ENCODE measurements around the gene MAGI2. TPM values are rescaled to one million over a fixed set of nuclear protein-coding genes. Genes with fewer than 3 reads are reported as not detected.

The MAGI2 gene
- total RNA-seq, 1 experiment from 2014 or later = 0.07 TPM

DNA sequence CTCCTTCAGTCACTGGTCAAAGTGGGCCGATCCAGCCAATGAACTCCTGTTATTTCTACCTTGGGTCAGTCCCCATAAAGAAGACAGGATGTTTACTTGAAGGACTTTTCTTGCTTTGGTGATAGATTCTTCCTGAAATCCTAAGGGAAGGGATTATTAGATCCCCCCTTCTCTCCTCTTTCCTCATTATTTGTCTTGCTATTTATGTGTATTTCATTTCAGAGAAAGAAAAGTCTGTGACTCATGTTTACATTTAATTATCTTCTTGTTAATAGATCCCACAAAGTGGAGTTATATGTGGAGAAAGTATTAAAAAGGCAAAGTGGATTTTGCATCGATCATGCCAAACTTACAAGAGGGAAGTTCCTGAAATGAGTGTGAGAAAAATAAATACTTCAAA lies 1313.4 kb downstream of the MAGI2 start:
- Mint-ChIP-seq H3K27me3 (ENCODE audit: insufficient read depth, unreplicated experiment) (peaks cover 80% of the 10 kb centered on the region), H3K4me3 (ENCODE audit: unreplicated experiment) (no peak overlapping the region), H3K27ac (ENCODE audit: low read depth, unreplicated experiment) (no peak overlapping the region), H3K36me3 (ENCODE audit: insufficient read depth, unreplicated experiment) (no peaks in the 10 kb centered on the region), H3K4me1 (ENCODE audit: insufficient read depth, unreplicated experiment) (no peaks in the 10 kb centered on the region), H3K9me3 (ENCODE audit: unreplicated experiment) (no peaks in the 10 kb centered on the region)
- BruUV-seq (replicated peaks) = no TSS peak
- ChIA-PET POLR2A (no interaction called here), CTCF (no interaction called here)
- DNase-seq (ENCODE audit: unreplicated experiment) = no peak
- intact Hi-C loops (cut with micrococcal nuclease) = no loop called here
- TF ChIP-seq, protein P1, sequence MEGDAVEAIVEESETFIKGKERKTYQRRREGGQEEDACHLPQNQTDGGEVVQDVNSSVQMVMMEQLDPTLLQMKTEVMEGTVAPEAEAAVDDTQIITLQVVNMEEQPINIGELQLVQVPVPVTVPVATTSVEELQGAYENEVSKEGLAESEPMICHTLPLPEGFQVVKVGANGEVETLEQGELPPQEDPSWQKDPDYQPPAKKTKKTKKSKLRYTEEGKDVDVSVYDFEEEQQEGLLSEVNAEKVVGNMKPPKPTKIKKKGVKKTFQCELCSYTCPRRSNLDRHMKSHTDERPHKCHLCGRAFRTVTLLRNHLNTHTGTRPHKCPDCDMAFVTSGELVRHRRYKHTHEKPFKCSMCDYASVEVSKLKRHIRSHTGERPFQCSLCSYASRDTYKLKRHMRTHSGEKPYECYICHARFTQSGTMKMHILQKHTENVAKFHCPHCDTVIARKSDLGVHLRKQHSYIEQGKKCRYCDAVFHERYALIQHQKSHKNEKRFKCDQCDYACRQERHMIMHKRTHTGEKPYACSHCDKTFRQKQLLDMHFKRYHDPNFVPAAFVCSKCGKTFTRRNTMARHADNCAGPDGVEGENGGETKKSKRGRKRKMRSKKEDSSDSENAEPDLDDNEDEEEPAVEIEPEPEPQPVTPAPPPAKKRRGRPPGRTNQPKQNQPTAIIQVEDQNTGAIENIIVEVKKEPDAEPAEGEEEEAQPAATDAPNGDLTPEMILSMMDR (IDR thresholded peaks at IDR 0.05; ENCODE audit: unreplicated experiment) = no peak

DNA sequence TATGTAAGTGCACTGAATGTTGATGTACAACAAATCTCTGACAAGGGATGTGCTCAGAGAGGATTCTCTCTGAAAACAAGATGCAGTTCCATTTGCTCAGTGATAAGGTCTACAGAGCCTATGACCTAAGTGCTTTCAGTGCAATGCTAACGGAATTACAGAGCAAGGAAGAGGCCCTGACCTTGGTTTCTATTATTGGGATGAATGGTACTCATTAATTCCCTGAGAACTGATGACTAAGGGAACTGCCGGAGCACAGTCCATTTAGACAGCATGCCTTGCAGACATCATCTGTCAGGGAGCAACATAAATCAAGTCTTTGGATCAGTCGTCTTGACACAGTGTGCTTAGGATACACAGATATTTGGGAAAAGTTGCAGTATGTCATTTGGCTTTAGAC lies 1314.1 kb downstream of the MAGI2 start:
- H3K4me1 Mint-ChIP-seq (ENCODE audit: insufficient read depth, unreplicated experiment) = no peaks in the 10 kb centered on the region
- CTCF ChIA-PET = no interaction called here
- H3K4me3 Mint-ChIP-seq (ENCODE audit: unreplicated experiment) = no peak overlapping the region
- POLR2A ChIA-PET = no interaction called here
- intact Hi-C loops (cut with micrococcal nuclease) = no loop called here
- no peaks in the 10 kb centered on the region for H3K36me3 Mint-ChIP-seq (ENCODE audit: insufficient read depth, unreplicated experiment)
- H3K27ac Mint-ChIP-seq (ENCODE audit: low read depth, unreplicated experiment) = no peak overlapping the region
- H3K27me3 Mint-ChIP-seq (ENCODE audit: insufficient read depth, unreplicated experiment) = peaks cover 72% of the 10 kb centered on the region
- no peaks in the 10 kb centered on the region for H3K9me3 Mint-ChIP-seq (ENCODE audit: unreplicated experiment)
- TF ChIP-seq, protein P1 (IDR thresholded peaks at IDR 0.05; ENCODE audit: unreplicated experiment) = no peak
- BruUV-seq (replicated peaks) = no TSS peak
- DNase-seq (ENCODE audit: unreplicated experiment) = no peak

DNA sequence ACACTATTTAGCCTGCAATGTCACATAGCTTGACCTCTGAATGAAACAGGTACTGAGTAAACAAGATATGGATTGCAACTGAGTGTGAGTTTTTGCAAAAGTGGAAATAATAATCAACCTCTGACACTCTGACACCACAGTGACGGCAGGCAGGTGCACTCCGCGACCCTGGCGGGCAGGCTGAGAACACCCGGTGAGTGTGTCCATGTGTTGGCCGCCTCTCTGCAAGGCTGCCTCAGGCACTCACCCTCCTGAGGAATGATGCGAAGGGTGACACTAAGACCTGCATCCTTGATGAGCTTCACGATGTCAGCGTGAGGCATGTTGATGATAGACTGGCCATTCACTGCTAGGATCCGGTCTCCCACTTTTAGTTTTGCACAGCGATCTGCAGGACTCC lies 1318.7 kb downstream of the MAGI2 start:
- DNase-seq (ENCODE audit: unreplicated experiment) = no peak
- no peak overlapping the region for H3K27ac Mint-ChIP-seq (ENCODE audit: low read depth, unreplicated experiment)
- H3K9me3 Mint-ChIP-seq (ENCODE audit: unreplicated experiment) = no peaks in the 10 kb centered on the region
- CTCF ChIA-PET = interaction anchor here (0.6 to 1.1 kb wide), 3 partner anchors 46 to 461 kb away, joined by 3 read pairs; no protein-coding TSS in a partner anchor
- BruUV-seq (replicated peaks) = no TSS peak
- TF ChIP-seq, protein P1 (IDR thresholded peaks at IDR 0.05; ENCODE audit: unreplicated experiment) = no peak
- no peak overlapping the region for H3K4me3 Mint-ChIP-seq (ENCODE audit: unreplicated experiment)
- H3K4me1 Mint-ChIP-seq (ENCODE audit: insufficient read depth, unreplicated experiment) = no peaks in the 10 kb centered on the region
- POLR2A ChIA-PET = interaction anchor here (0.5 kb wide), 1 partner anchor 437 kb away, joined by 3 read pairs; no protein-coding TSS in a partner anchor
- intact Hi-C loops (cut with micrococcal nuclease) = loop anchor here (1.0 to 5.0 kb wide), 2 partner anchors 112 to 194 kb away; no protein-coding TSS in a partner anchor
- H3K36me3 Mint-ChIP-seq (ENCODE audit: insufficient read depth, unreplicated experiment) = no peaks in the 10 kb centered on the region
- peaks cover 68% of the 10 kb centered on the region for H3K27me3 Mint-ChIP-seq (ENCODE audit: insufficient read depth, unreplicated experiment)

DNA sequence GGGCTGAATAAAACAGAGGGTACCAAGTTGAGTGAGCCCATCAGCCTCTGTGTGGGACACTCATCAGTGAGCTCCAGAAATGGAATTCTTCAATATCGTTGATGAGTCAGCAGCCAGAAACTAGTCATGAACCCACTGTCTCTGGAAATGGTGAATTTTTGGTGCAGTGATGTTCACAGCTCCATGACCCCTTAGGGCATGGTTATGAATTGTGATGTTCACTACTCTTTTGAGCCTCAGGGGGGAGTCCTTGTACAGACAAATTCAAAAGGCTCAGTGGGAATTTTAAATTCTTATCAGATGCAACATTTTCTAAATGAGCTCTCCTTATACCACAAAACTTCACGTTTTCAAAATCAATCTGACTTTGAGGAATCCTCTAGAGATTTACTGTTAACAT lies 1319.2 kb downstream of the MAGI2 start:
- Mint-ChIP-seq H3K4me3 (ENCODE audit: unreplicated experiment) (no peak overlapping the region), H3K4me1 (ENCODE audit: insufficient read depth, unreplicated experiment) (no peaks in the 10 kb centered on the region), H3K9me3 (ENCODE audit: unreplicated experiment) (no peaks in the 10 kb centered on the region), H3K27ac (ENCODE audit: low read depth, unreplicated experiment) (no peak overlapping the region), H3K27me3 (ENCODE audit: insufficient read depth, unreplicated experiment) (peaks cover 68% of the 10 kb centered on the region), H3K36me3 (ENCODE audit: insufficient read depth, unreplicated experiment) (no peaks in the 10 kb centered on the region)
- intact Hi-C loops (cut with micrococcal nuclease) = loop anchor here (1.0 to 5.0 kb wide), 2 partner anchors 112 to 194 kb away; no protein-coding TSS in a partner anchor
- peak; percentile 44 for DNase-seq (ENCODE audit: unreplicated experiment)
- POLR2A ChIA-PET = interaction anchor here (0.5 kb wide), 1 partner anchor 437 kb away, joined by 3 read pairs; no protein-coding TSS in a partner anchor
- TF ChIP-seq, protein P1 (IDR thresholded peaks at IDR 0.05; ENCODE audit: unreplicated experiment) = peak; percentile 29
- CTCF ChIA-PET = interaction anchor here (0.5 to 1.1 kb wide), 4 partner anchors 42 to 461 kb away, joined by 3 read pairs; no protein-coding TSS in a partner anchor
- BruUV-seq (replicated peaks) = no TSS peak

Measured in MCF 10A (cell line).